Neural cell (in vitro differentiated cells): ENCODE results near the gene NOB1.
"Not testable (repeated sequence)": the region's sequence is repeated elsewhere in the genome, so short reads cannot be mapped to it uniquely, and the experiment has no call there.

Experiments used
- EP300 ChIP-seq: fragments of 450-650 bp; conservative IDR thresholded peaks from 2 replicates; pipeline ENCODE4 v1.6.1; 2014; ENCODE audit warnings: antibody characterized with exemption, mild to moderate bottlenecking, moderate library complexity; ENCODE audit not compliant: poor library complexity, severe bottlenecking
- EZH2 ChIP-seq: fragments of 200-600, 300-800 bp; shearing (Covaris generic), sonication (generic); IDR thresholded peaks from 2 replicates; pipeline ENCODE4 v1.6.1; 2014; ENCODE audit warnings: antibody characterized with exemption, low read length, borderline replicate concordance, mild to moderate bottlenecking; ENCODE audit not compliant: insufficient read depth, poor library complexity, severe bottlenecking
- MXI1 ChIP-seq: fragments of 450-650 bp; conservative IDR thresholded peaks from 2 replicates; pipeline ENCODE4 v1.6.1; 2014; ENCODE audit warnings: antibody characterized with exemption, mild to moderate bottlenecking; ENCODE audit not compliant: poor library complexity, severe bottlenecking
- POLR2AphosphoS5 ChIP-seq: IDR thresholded peaks from 2 replicates; pipeline ENCODE4 v1.6.1; 2012
- REST ChIP-seq: IDR thresholded peaks from 2 replicates; pipeline ENCODE4 v1.6.1; 2012; ENCODE audit warnings: borderline replicate concordance
- SMC3 ChIP-seq: fragments of 450-650 bp; conservative IDR thresholded peaks from 2 replicates; pipeline ENCODE4 v1.6.1; 2014; ENCODE audit warnings: antibody characterized with exemption, mild to moderate bottlenecking, moderate library complexity; ENCODE audit not compliant: poor library complexity
- TF ChIP-seq, protein P1 (sequence below): fragments of 450-650 bp; IDR thresholded peaks from 2 replicates; pipeline ENCODE4 v1.5.1; 2014; ENCODE audit warnings: antibody characterized with exemption, mild to moderate bottlenecking, moderate library complexity; ENCODE audit not compliant: poor library complexity, severe bottlenecking

- TF ChIP-seq REST, EZH2, EP300, POLR2AphosphoS5, SMC3, MXI1: not testable (repeated sequence)
- TF ChIP-seq, protein P1, sequence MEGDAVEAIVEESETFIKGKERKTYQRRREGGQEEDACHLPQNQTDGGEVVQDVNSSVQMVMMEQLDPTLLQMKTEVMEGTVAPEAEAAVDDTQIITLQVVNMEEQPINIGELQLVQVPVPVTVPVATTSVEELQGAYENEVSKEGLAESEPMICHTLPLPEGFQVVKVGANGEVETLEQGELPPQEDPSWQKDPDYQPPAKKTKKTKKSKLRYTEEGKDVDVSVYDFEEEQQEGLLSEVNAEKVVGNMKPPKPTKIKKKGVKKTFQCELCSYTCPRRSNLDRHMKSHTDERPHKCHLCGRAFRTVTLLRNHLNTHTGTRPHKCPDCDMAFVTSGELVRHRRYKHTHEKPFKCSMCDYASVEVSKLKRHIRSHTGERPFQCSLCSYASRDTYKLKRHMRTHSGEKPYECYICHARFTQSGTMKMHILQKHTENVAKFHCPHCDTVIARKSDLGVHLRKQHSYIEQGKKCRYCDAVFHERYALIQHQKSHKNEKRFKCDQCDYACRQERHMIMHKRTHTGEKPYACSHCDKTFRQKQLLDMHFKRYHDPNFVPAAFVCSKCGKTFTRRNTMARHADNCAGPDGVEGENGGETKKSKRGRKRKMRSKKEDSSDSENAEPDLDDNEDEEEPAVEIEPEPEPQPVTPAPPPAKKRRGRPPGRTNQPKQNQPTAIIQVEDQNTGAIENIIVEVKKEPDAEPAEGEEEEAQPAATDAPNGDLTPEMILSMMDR: not testable (repeated sequence)
Measured at GRCh38 chr16:69757375-69757774, 2.6 kb upstream of the NOB1 start.
